ENCODE measurements around the gene UBTD1. TPM values are rescaled to one million over a fixed set of nuclear protein-coding genes. Genes with fewer than 3 reads are reported as not detected.

Gene UBTD1
- total and polyA plus RNA-seq, 10 of the 15 experiments (the other 5 are each of a cell fraction or from before 2014, with no cell fraction given) = 0.04 to 1.5 (median 1.2) TPM; not detected in 1

DNA sequence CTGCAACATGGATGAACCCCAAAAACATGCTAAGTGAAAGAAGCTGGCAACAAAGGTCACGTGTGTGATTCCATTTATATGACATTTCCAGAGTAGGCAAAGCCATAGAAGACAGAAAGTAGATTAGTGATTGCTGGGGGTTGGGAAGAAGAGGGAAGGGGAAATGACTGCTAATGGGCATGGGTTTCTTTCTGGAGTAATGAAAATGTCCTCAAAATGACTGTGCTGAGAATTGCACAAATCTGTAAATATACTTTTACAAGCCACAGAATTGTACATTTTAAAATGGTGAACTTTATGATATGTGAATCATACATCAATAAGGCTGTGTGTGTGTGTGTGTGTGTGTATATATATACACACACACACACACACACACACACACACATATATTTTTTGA lies 16.3 kb upstream of the UBTD1 start (continued):
- TF ChIP-seq ZBTB4 (CRISPR knock-in tag; IDR thresholded peaks at IDR 0.05) (no peak), CBX3 (IDR thresholded peaks at IDR 0.05; ENCODE audit: borderline replicate concordance, low read depth) (no peak), POLR2AphosphoS2 (IDR thresholded peaks at IDR 0.05; ENCODE audit: low read depth, low read length) (no peak)
- TF ChIP-seq, protein P1, sequence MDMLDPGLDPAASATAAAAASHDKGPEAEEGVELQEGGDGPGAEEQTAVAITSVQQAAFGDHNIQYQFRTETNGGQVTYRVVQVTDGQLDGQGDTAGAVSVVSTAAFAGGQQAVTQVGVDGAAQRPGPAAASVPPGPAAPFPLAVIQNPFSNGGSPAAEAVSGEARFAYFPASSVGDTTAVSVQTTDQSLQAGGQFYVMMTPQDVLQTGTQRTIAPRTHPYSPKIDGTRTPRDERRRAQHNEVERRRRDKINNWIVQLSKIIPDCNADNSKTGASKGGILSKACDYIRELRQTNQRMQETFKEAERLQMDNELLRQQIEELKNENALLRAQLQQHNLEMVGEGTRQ (IDR thresholded peaks at IDR 0.05; ENCODE audit: borderline replicate concordance, low read depth, low read length) = no peak

DNA sequence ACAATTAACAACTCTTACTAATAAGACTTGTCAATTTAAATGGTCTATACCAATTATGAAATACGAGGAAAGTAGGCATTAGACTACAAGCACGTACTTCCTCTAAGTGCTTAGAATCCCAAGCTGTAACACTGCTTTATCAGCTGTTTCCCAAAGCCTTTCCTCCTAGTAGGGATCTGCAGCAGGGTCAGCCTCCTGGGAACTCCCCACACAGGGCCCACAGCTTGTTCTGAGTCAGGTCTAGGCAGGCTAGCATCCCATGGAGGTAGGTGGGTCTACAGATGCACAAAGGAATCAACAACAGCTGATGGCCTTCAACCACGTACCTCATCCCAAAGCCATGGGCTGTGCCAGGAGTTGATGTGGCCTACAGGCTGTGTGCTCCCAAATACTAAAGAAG lies 15.2 kb upstream of the UBTD1 start:
- Histone ChIP-seq H3K4me2 (ENCODE audit: control insufficient read depth, insufficient read depth) (no peak overlapping the region), H3K9ac (ENCODE audit: control insufficient read depth, insufficient read depth, low read length) (no peak overlapping the region), H3K4me1 (ENCODE audit: control insufficient read depth, insufficient read depth, low read length) (no peaks in the 10 kb centered on the region), H3K27ac (ENCODE audit: control insufficient read depth, insufficient read depth) (no peak overlapping the region), H2AFZ (ENCODE audit: control insufficient read depth, low read depth, low read length) (no peak overlapping the region), H3K36me3 (ENCODE audit: control insufficient read depth in 2 of 2, insufficient read depth in 2 of 2, low read length in 1 of 2) (peaks cover 3 to 12% of the 10 kb centered on the region in 2 experiments; a peak in 3 of 4 replicates), H3K9me3 (replicated peaks; ENCODE audit: control insufficient read depth, insufficient read depth, low read length) (no peaks in the 10 kb centered on the region), H3K27me3 (replicated peaks in 1 of 2; ENCODE audit: control insufficient read depth in 2 of 2, insufficient read depth in 2 of 2, low read length in 1 of 2) (no peaks in the 10 kb centered on the region), H4K20me1 (ENCODE audit: control insufficient read depth, insufficient read depth) (no peaks in the 10 kb centered on the region), H3K4me3 (no peak overlapping the region), H3K79me2 (ENCODE audit: control insufficient read depth, insufficient read depth, low read length) (peaks cover 21% of the 10 kb centered on the region)
- intact Hi-C loops (cut with micrococcal nuclease; ENCODE audit: unreplicated experiment) = no loop called here
- in situ Hi-C loops (cut with MboI) = no loop called here
- ChIA-PET RAD21 (ENCODE audit: unreplicated experiment) (no interaction called here), POLR2A (interaction anchor here (1.2 kb wide), 1 partner anchor 26 kb away, joined by 3 read pairs; no protein-coding TSS in a partner anchor), SMC1A (ENCODE audit: uncharacterized antibody, unreplicated experiment) (no interaction called here), CTCF (no interaction called here)
- BruUV-seq (replicated peaks) = no TSS peak
- ATAC-seq (no peak), DNase-seq (ENCODE audit: low read depth, low spot score) (no peak), FAIRE-seq (no peak)
- 86% methylated on average over 3 of the region's 3 CpGs for WGBS (ENCODE audit: insufficient coverage, insufficient replicate concordance, low lambda C conversion rate, missing lambda C conversion rate)
- TF ChIP-seq SPI1 (IDR thresholded peaks at IDR 0.05; ENCODE audit: borderline replicate concordance, insufficient read depth, low read depth, low read length) = no peak
- no peak for TF ChIP-seq EGR1 (IDR thresholded peaks at IDR 0.05; ENCODE audit: borderline replicate concordance in 1 of 2, low read depth in 2 of 2, low read length in 2 of 2)
- TF ChIP-seq RFX5 (IDR thresholded peaks at IDR 0.05; ENCODE audit: low read depth, low read length) = no peak
- TF ChIP-seq MEF2B (IDR thresholded peaks at IDR 0.05; ENCODE audit: partially characterized antibody, poor library complexity, severe bottlenecking) = no peak
- TF ChIP-seq CBX5 (IDR thresholded peaks at IDR 0.05; ENCODE audit: low read depth) = no peak
- TF ChIP-seq SUPT20H (IDR thresholded peaks at IDR 0.05; ENCODE audit: borderline replicate concordance, control insufficient read depth, low read depth, low read length) = no peak
- no peak for TF ChIP-seq NBN (IDR thresholded peaks at IDR 0.05)
- TF ChIP-seq, protein P2, sequence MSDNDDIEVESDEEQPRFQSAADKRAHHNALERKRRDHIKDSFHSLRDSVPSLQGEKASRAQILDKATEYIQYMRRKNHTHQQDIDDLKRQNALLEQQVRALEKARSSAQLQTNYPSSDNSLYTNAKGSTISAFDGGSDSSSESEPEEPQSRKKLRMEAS (IDR thresholded peaks at IDR 0.05; ENCODE audit: low read depth, low read length) = no peak
- no peak for TF ChIP-seq SUZ12 (IDR thresholded peaks at IDR 0.05; ENCODE audit: unreplicated experiment)
- no peak for TF ChIP-seq SREBF1 (IDR thresholded peaks at IDR 0.05; ENCODE audit: low read length)
- no peak for TF ChIP-seq BACH1 (IDR thresholded peaks at IDR 0.05; ENCODE audit: borderline replicate concordance)
- no peak for TF ChIP-seq BRCA1 (IDR thresholded peaks at IDR 0.05; ENCODE audit: low read depth, low read length)
- TF ChIP-seq ZNF24 (IDR thresholded peaks at IDR 0.05) = no peak
- no peak for TF ChIP-seq EED (IDR thresholded peaks at IDR 0.05; ENCODE audit: low read depth)
- TF ChIP-seq ZZZ3 (IDR thresholded peaks at IDR 0.05; ENCODE audit: control insufficient read depth, insufficient read length, low read depth) = no peak
- TF ChIP-seq FOXM1 (IDR thresholded peaks at IDR 0.05; ENCODE audit: low read depth, low read length) = no peak
- TF ChIP-seq ZNF217 (IDR thresholded peaks at IDR 0.05) = no peak
- TF ChIP-seq STAT3 (IDR thresholded peaks at IDR 0.05; ENCODE audit: low read depth, low read length) = no peak

Data from GM12878 (cell line).